Body of pancreas (tissue), 4 donors: ENCODE measurements around the gene GPRC5C.

Experiments
- POLR2A ChIP-seq, 3 donors: fragments of 450-650 bp; IDR thresholded peaks; one replicate each; pipeline ENCODE4 v1.6.1; 2016; ENCODE audit warnings: antibody characterized with exemption in 3 of 3, mild to moderate bottlenecking in 2 of 3
- TF ChIP-seq, protein P1 (sequence below), 7 experiments: fragments of 450-650 bp in 4 of 7; fragments of 200-600 bp in 3 of 7; sonication (generic) in 3 of 7; IDR thresholded peaks; one replicate each; pipeline ENCODE4 v1.5.1; 2016 to 2019; ENCODE audit warnings: antibody characterized with exemption in 7 of 7

DNA sequence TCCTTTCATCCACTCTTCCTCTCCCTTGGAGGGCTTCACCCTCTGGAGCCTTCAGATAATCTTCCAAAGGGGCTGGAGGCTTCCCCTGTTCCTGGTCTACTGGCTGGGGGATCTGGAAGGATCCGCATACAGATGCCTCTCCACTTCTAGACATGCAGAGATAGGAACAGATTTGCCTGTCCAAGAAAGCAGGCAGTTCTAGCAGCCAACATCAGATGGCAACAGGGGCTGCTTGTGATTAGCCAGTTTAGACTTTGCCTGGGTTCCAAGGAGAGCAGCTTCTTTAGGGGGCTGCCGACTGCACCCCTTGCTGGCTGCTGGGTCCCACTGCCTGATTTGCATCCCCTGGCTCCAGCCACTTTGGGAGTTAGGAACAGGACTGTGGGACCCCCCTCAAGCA lies 28.4 kb downstream of the GPRC5C start:
- TF ChIP-seq, protein P1, sequence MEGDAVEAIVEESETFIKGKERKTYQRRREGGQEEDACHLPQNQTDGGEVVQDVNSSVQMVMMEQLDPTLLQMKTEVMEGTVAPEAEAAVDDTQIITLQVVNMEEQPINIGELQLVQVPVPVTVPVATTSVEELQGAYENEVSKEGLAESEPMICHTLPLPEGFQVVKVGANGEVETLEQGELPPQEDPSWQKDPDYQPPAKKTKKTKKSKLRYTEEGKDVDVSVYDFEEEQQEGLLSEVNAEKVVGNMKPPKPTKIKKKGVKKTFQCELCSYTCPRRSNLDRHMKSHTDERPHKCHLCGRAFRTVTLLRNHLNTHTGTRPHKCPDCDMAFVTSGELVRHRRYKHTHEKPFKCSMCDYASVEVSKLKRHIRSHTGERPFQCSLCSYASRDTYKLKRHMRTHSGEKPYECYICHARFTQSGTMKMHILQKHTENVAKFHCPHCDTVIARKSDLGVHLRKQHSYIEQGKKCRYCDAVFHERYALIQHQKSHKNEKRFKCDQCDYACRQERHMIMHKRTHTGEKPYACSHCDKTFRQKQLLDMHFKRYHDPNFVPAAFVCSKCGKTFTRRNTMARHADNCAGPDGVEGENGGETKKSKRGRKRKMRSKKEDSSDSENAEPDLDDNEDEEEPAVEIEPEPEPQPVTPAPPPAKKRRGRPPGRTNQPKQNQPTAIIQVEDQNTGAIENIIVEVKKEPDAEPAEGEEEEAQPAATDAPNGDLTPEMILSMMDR (IDR thresholded peaks at IDR 0.05), result no peak
- no peak for TF ChIP-seq POLR2A (IDR thresholded peaks at IDR 0.05)
